Activated gamma-delta T cell (primary cell): ENCODE results near the gene WAC.

Experiments used
- DNase-seq: peaks from one replicate; lab custom pipeline; 2025; lab: John Stamatoyannopoulos, UW

WAC gene

DNA sequence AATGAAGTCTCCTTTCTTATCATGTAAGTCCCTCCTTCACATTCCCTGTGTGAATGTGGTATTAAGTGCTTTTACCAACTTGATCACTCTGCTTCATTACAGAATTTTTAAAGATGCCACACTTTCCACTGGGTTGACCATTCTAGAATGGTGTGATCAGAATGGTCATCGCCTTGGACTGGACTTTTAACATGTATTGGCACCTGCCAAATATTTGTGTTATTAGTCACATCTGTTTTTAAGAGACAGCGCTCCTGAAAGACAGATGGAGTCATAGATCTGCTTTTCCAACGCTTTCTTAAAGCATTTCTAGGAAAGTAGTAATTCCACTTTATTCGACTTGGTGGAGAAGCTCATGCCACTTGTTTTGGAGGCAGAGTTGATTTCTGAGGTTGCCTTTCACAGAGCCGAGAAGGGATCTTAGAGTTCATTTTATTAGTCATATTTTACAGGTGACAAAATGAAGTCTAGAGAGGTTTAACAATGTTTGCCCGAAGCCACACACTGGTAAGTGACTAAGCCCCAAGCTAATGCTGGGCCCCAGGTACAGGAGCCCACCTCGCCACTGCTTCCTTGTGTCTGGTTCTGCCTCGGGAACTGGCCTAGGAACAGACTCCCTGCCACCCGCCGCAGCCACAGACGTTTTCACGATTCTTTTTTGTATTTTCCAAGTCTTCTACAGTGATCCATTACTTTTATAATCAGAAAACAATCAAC is 134.0 kb downstream of the WAC start:
- no peak for DNase-seq

DNA sequence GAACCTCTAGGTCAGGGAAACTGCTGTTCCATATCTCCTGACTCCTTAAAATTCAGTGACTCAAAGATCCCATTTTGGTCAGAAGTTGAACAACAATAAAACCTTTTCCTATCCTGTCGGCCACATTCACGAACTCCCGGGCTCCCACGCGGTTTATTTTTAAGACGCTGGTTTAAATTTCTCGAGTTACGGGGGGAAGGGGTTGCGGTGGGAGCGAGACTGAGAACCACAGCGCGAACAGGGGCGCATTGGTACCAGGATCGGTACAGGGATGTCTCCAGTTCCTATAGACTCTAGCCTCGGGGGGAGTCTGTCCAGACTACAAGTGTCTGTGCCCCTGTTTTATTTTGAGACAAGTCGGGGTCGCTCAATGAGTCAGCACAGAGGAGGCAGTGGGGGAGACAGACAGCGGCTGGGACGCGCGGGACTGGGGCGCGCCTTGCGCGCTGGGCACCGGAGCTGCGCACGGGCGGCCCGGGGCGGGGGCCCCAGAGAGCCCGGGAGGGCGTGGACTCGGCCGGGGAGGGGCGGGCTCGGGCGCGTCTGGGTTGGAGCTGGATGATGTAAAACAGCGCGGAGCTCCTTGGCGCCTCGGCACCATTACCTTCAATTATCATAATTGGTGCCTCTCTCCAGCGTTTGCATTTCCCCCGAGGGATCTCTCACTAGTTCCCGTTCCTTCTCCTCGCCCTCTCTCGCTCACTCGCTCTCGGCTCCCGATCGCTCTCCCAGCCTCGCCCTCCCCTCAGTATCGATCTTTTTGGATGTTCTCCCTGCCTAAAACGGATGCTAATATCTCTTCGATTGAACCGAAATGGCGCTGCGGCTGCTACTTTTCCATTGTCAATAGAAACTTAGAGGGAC is 135.7 kb downstream of the WAC start:
- peak; percentile 16 for DNase-seq

- DNase-seq = no peak
Observed at GRCh38 chr10:28669227-28670173, 136.6 kb downstream of the WAC start.
